HEK293 (cell line): ENCODE results near the gene COL6A2.

Experiments
- CTCF ChIA-PET: fragments of 350-600 bp; formaldehyde crosslinking; extraction: SDS; loops from one replicate; lab custom pipeline; 2021; ENCODE audit warnings: antibody characterized with exemption; lab: Yijun Ruan, JAX
- POLR2A ChIA-PET: fragments of 300-600 bp; formaldehyde crosslinking; extraction: SDS; loops from one replicate; lab custom pipeline; 2020; ENCODE audit warnings: antibody characterized with exemption, inconsistent platforms; lab: Yijun Ruan, JAX
- H3K27ac ChIP-seq: fragments of 200-500 bp; sonication (Bioruptor generic); 2 replicates; pipeline ENCODE4 v1.5.1; 2014; ENCODE audit warnings: low read depth, low read length, control low read depth, inconsistent platforms; ENCODE audit errors: extremely low read depth
- H3K36me3 ChIP-seq, 2 experiments: fragments of 200-500 bp in 1 of 2; sonication (Bioruptor generic) in 1 of 2; 1 replicate in 1 of 2; 2 replicates in 1 of 2; pipeline ENCODE4 v1.5.1; 2014 to 2017; ENCODE audit warnings: inconsistent platforms in 2 of 2, low read length in 2 of 2; ENCODE audit not compliant: control insufficient read depth in 2 of 2, insufficient read depth in 1 of 2
- H3K4me1 ChIP-seq: fragments of 200-500 bp; sonication (Bioruptor generic); 2 replicates; pipeline ENCODE4 v1.5.1; 2014; ENCODE audit warnings: mild to moderate bottlenecking, low read length, inconsistent platforms; ENCODE audit not compliant: control insufficient read depth, insufficient read depth
- H3K4me3 ChIP-seq: 2 replicates; pipeline ENCODE4 v1.5.1; 2011; ENCODE audit warnings: low read depth, mild to moderate bottlenecking, control low read depth, low read length, moderate library complexity
- H3K9me3 ChIP-seq: fragments of 200-500 bp; sonication (Bioruptor generic); 2 replicates; pipeline ENCODE4 v1.5.1; 2014; ENCODE audit warnings: low read depth, low read length, inconsistent platforms; ENCODE audit not compliant: control insufficient read depth, insufficient read depth
- BCL11A ChIP-seq: fragments of 450-650 bp; formaldehyde crosslinking; IDR thresholded peaks from 2 replicates; pipeline ENCODE4 v1.5.1; 2016; ENCODE audit warnings: low read depth, missing biosample characterization, missing genetic modification characterization
- HOXD13 ChIP-seq: sonication (generic); formaldehyde crosslinking; IDR thresholded peaks from 2 replicates; pipeline ENCODE4 v1.8.0; 2022; ENCODE audit warnings: missing genetic modification reagents, borderline replicate concordance
- KLF16 ChIP-seq: fragments of 450-650 bp; formaldehyde crosslinking; IDR thresholded peaks from 2 replicates; pipeline ENCODE4 v1.5.1; 2017; ENCODE audit warnings: missing biosample characterization, missing genetic modification characterization
- KLF8 ChIP-seq: fragments of 450-650 bp; formaldehyde crosslinking; IDR thresholded peaks from 2 replicates; pipeline ENCODE4 v1.5.1; 2016; ENCODE audit warnings: missing biosample characterization, missing genetic modification characterization
- RBAK ChIP-seq: fragments of 450-650 bp; formaldehyde crosslinking; IDR thresholded peaks from 2 replicates; pipeline ENCODE4 v1.5.1; 2016; ENCODE audit warnings: missing biosample characterization, missing genetic modification characterization
- SETDB1 ChIP-seq: IDR thresholded peaks from one replicate; pipeline ENCODE4 v1.6.1; 2017; ENCODE audit warnings: mild to moderate bottlenecking, low read length, moderate library complexity, mixed read lengths; ENCODE audit not compliant: insufficient read length
- ZBTB20 ChIP-seq: fragments of 450-650 bp; formaldehyde crosslinking; IDR thresholded peaks from 2 replicates; pipeline ENCODE4 v1.5.1; 2016; ENCODE audit warnings: missing biosample characterization, missing genetic modification characterization
- ZBTB21 ChIP-seq: fragments of 450-650 bp; formaldehyde crosslinking; IDR thresholded peaks from 2 replicates; pipeline ENCODE4 v1.5.1; 2017; ENCODE audit warnings: missing biosample characterization, missing genetic modification characterization
- ZBTB6 ChIP-seq: fragments of 450-650 bp; formaldehyde crosslinking; IDR thresholded peaks from 2 replicates; pipeline ENCODE4 v1.5.1; 2017; ENCODE audit warnings: missing biosample characterization, missing genetic modification characterization
- ZIC2 ChIP-seq: fragments of 450-650 bp; formaldehyde crosslinking; IDR thresholded peaks from 2 replicates; pipeline ENCODE4 v1.5.1; 2016; ENCODE audit warnings: missing biosample characterization, missing genetic modification characterization
- ZNF2 ChIP-seq: fragments of 450-650 bp; formaldehyde crosslinking; IDR thresholded peaks from 2 replicates; pipeline ENCODE4 v1.5.1; 2016; ENCODE audit warnings: missing biosample characterization, missing genetic modification characterization
- ZNF24 ChIP-seq: fragments of 450-650 bp; formaldehyde crosslinking; IDR thresholded peaks from 2 replicates; pipeline ENCODE4 v1.5.1; 2016; ENCODE audit warnings: missing biosample characterization, missing genetic modification characterization
- ZNF311 ChIP-seq: fragments of 450-650 bp; formaldehyde crosslinking; IDR thresholded peaks from 2 replicates; pipeline ENCODE4 v1.5.1; 2017; ENCODE audit warnings: missing biosample characterization, missing genetic modification characterization, borderline replicate concordance
- ZNF335 ChIP-seq: fragments of 450-650 bp; formaldehyde crosslinking; conservative IDR thresholded peaks from 2 replicates; pipeline ENCODE4 v1.5.1; 2016; ENCODE audit warnings: missing biosample characterization, missing genetic modification characterization
- ZNF518A ChIP-seq: fragments of 450-650 bp; formaldehyde crosslinking; conservative IDR thresholded peaks from 2 replicates; pipeline ENCODE4 v1.5.1; 2016; ENCODE audit warnings: low read depth, missing biosample characterization, missing genetic modification characterization
- ZNF529 ChIP-seq: fragments of 450-650 bp; formaldehyde crosslinking; IDR thresholded peaks from 2 replicates; pipeline ENCODE4 v1.5.1; 2017; ENCODE audit warnings: missing genetic modification characterization, missing biosample characterization; ENCODE audit not compliant: insufficient replicate concordance
- ZNF654 ChIP-seq: fragments of 450-650 bp; formaldehyde crosslinking; IDR thresholded peaks from 2 replicates; pipeline ENCODE4 v1.5.1; 2016; ENCODE audit warnings: low read depth, missing biosample characterization, missing genetic modification characterization
- ZNF664 ChIP-seq: fragments of 450-650 bp; formaldehyde crosslinking; IDR thresholded peaks from 2 replicates; pipeline ENCODE4 v1.5.1; 2016; ENCODE audit warnings: missing biosample characterization, missing genetic modification characterization
- ZNF785 ChIP-seq: fragments of 450-650 bp; formaldehyde crosslinking; IDR thresholded peaks from 2 replicates; pipeline ENCODE4 v1.5.1; 2016; ENCODE audit warnings: missing biosample characterization, missing genetic modification characterization
- ZNF792 ChIP-seq: fragments of 450-650 bp; formaldehyde crosslinking; IDR thresholded peaks from 2 replicates; pipeline ENCODE4 v1.5.1; 2016; ENCODE audit warnings: missing biosample characterization, missing genetic modification characterization
- TF ChIP-seq, protein P1 (sequence below): sonication (generic); formaldehyde crosslinking; IDR thresholded peaks from 2 replicates; pipeline ENCODE4 v1.8.1; 2022; ENCODE audit warnings: mild to moderate bottlenecking, moderate library complexity, missing genetic modification reagents

COL6A2 gene

DNA sequence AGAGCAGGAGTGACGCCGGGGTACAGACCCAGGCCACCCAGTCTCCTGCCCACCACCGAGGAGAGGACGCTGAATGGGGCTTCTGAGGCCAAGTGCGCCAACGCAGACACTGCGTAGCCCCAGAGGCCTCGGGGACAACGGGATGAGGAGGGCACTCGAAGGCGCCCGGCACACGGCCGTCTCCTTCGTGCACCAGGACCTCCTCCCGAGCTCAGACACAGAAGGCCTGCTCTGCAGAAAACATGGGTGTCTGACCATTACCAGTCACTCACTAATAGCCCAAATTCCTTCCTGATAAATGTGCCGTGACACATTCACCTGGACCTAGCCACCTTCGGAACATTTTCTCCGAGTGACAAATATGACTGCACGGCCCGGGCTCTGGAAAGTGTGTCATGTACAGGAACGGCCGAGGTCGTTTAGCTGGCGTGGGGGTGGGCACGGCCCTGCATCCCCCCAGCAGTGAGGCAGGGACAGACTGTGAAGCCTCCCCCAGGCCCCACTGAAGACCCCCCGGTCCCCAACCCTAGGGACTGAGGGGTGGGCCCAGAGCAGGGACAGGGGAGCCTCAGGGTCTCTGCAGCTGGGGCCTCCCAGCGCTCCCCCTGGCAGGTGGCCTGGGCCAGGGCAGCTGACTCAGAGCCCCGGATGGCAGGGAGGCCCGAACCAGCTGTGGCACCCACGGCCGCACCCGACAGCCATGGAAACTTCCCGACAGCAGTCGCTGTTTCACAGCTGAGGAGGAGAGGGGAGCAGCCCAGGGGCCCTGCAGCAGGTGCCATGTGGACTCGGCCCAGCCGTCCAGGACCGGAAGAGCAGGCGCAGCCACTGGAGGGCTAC is 16.7 kb upstream of the COL6A2 start:
- Histone ChIP-seq H3K4me1 (no peaks in the 10 kb centered on the region), H3K4me3 (no peak overlapping the region), H3K27ac (no peak overlapping the region), H3K36me3 (no peaks in the 10 kb centered on the region), H3K9me3 (no peaks in the 10 kb centered on the region)
- ChIA-PET CTCF (no interaction called here), POLR2A (no interaction called here)
- TF ChIP-seq SETDB1 (no peak), ZIC2 (tag by site-specific recombination) (peak; percentile 63)

GRCh38 chr21:46081862-46082712 is 15.8 kb upstream of the COL6A2 start:
- Histone ChIP-seq H3K27ac (no peak overlapping the region), H3K9me3 (no peaks in the 10 kb centered on the region)
- POLR2A ChIA-PET, result no interaction called here
- TF ChIP-seq ZNF654 (tag by site-specific recombination), result no peak
- no peak for TF ChIP-seq KLF8 (tag by site-specific recombination)
- TF ChIP-seq ZNF2 (tag by site-specific recombination), result no peak
- no peak for TF ChIP-seq RBAK (tag by site-specific recombination)
- TF ChIP-seq ZNF792, result no peak
- no peak for TF ChIP-seq ZNF664
- TF ChIP-seq ZNF785 (tag by site-specific recombination), result no peak
- TF ChIP-seq BCL11A (tag by site-specific recombination), result no peak
- TF ChIP-seq ZNF311, result no peak
- no peak for TF ChIP-seq ZBTB6 (tag by site-specific recombination)
- no peak for TF ChIP-seq ZBTB20 (tag by site-specific recombination)
- TF ChIP-seq ZBTB21 (tag by site-specific recombination), result no peak
- TF ChIP-seq, all 188 proteins: peak for 0
- CTCF ChIA-PET, result no interaction called here
- Histone ChIP-seq H3K4me1 (no peaks in the 10 kb centered on the region), H3K4me3 (no peak overlapping the region), H3K36me3 (no peaks in the 10 kb centered on the region)

- ChIA-PET POLR2A (no interaction called here), CTCF (no interaction called here)
- TF ChIP-seq HOXD13, result no peak
- TF ChIP-seq ZNF529 (tag by site-specific recombination), result no peak
- no peak for TF ChIP-seq ZNF335 (tag by site-specific recombination)
- TF ChIP-seq KLF16 (tag by site-specific recombination), result no peak
- TF ChIP-seq, protein P1, sequence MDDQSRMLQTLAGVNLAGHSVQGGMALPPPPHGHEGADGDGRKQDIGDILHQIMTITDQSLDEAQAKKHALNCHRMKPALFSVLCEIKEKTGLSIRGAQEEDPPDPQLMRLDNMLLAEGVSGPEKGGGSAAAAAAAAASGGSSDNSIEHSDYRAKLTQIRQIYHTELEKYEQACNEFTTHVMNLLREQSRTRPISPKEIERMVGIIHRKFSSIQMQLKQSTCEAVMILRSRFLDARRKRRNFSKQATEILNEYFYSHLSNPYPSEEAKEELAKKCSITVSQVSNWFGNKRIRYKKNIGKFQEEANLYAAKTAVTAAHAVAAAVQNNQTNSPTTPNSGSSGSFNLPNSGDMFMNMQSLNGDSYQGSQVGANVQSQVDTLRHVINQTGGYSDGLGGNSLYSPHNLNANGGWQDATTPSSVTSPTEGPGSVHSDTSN (CRISPR knock-in tag), result no peak
- no peak for TF ChIP-seq ZNF24
- no peak for TF ChIP-seq ZNF518A (tag by site-specific recombination)
- no peak for TF ChIP-seq ZNF311
- H3K27ac ChIP-seq, result no peak overlapping the region
- H3K36me3 ChIP-seq, result no peaks in the 10 kb centered on the region
- no peaks in the 10 kb centered on the region for H3K4me1 ChIP-seq
- H3K9me3 ChIP-seq, result no peaks in the 10 kb centered on the region
- no peak overlapping the region for H3K4me3 ChIP-seq
Measured at GRCh38 chr21:46082713-46082962, 15.3 kb upstream of the COL6A2 start.
